CD4-positive, CD25-positive, alpha-beta regulatory T cell (primary cell): ENCODE data around the gene UGT2B10. TPM values are rescaled to one million over a fixed set of nuclear protein-coding genes. Genes with fewer than 3 reads are reported as not detected.
A peak's percentile ranks its signal among the peaks of the same experiment; 100 is the strongest.

Source experiments
- ATAC-seq, 2 donors: fragments of 150-1000 bp; cut with Tn5 transposase; one replicate each; pipeline ENCODE4 v1.10.0; 2021; ENCODE audit warnings: low read depth in 2 of 2, moderate number of reproducible peaks in 2 of 2, moderate library complexity in 1 of 2
- DNase-seq, 3 donors: peaks; one replicate each; pipeline versions ENCODE4 v3.0.0 to v3.0.0-alpha.2; 2012 to 2022; ENCODE audit warnings: mixed read lengths in 1 of 3
- H3K27ac ChIP-seq: one replicate; pipeline ENCODE4 v1.7.0; 2013; ENCODE audit warnings: mild to moderate bottlenecking, low read length; ENCODE audit not compliant: insufficient read depth, poor library complexity, severe bottlenecking
- H3K27me3 ChIP-seq: one replicate; pipeline ENCODE4 v1.7.0; 2013; ENCODE audit warnings: low read length; ENCODE audit not compliant: control insufficient read depth, insufficient read depth
- H3K36me3 ChIP-seq: one replicate; pipeline ENCODE4 v1.7.0; 2013; ENCODE audit warnings: mild to moderate bottlenecking, low read length, moderate library complexity; ENCODE audit not compliant: control insufficient read depth, insufficient read depth
- H3K4me1 ChIP-seq: 2 replicates; pipeline ENCODE4 v1.7.0; 2013; ENCODE audit warnings: mild to moderate bottlenecking, low read length; ENCODE audit not compliant: insufficient read depth, control insufficient read depth, poor library complexity, severe bottlenecking
- H3K4me3 ChIP-seq: one replicate; pipeline ENCODE4 v1.7.0; 2013; ENCODE audit warnings: low read depth, mild to moderate bottlenecking, low read length, moderate library complexity
- H3K9me3 ChIP-seq, 2 experiments: 1 replicate in 1 of 2; 2 replicates in 1 of 2; pipeline ENCODE4 v1.7.0; 2013; ENCODE audit warnings: low read length in 2 of 2, mild to moderate bottlenecking in 1 of 2, moderate library complexity in 1 of 2; ENCODE audit not compliant: control insufficient read depth in 2 of 2
- H3K27ac Mint-ChIP-seq, 3 donors: one replicate each; pipeline ENCODE4 v1.8.0; 2020 to 2022; ENCODE audit warnings: mild to moderate bottlenecking in 3 of 3, mixed read lengths in 3 of 3, moderate library complexity in 2 of 3
- H3K27me3 Mint-ChIP-seq: one replicate; pipeline ENCODE4 v1.8.0; 2022; ENCODE audit warnings: mild to moderate bottlenecking, mixed read lengths
- H3K36me3 Mint-ChIP-seq: one replicate; pipeline ENCODE4 v1.8.0; 2020; ENCODE audit warnings: mixed read lengths
- H3K4me1 Mint-ChIP-seq, 4 donors: one replicate each; pipeline ENCODE4 v1.8.0; 2020 to 2022; ENCODE audit warnings: mixed read lengths in 4 of 4, mild to moderate bottlenecking in 1 of 4
- H3K4me3 Mint-ChIP-seq, 4 donors: one replicate each; pipeline ENCODE4 v1.8.0; 2020 to 2022; ENCODE audit warnings: mild to moderate bottlenecking in 4 of 4, mixed read lengths in 4 of 4, moderate library complexity in 3 of 4
- H3K9me3 Mint-ChIP-seq, 7 donors: one replicate each; pipeline ENCODE4 v1.8.0; 2020 to 2022; ENCODE audit warnings: mixed read lengths in 7 of 7, mild to moderate bottlenecking in 3 of 7, moderate library complexity in 2 of 7
- polyA plus RNA-seq, 4 donors: library from polyadenylated mRNA; unstranded; fragments of 300-500 nt; fragmentation: Illumina TruSeq; gene quantifications; one replicate each; pipeline ENCODE4 v1.2.3, GENCODE V29; 2021
- total RNA-seq: library from RNA; stranded (reverse); gene quantifications from one replicate; pipeline ENCODE4 v1.2.3, GENCODE V29; 2022

UGT2B10 gene
- total and polyA plus RNA-seq, 5 donors from 2014 or later: not detected

GRCh38 chr4:68859655-68860054, 43.9 kb downstream of the UGT2B10 start:
- H3K36me3 Mint-ChIP-seq: no peaks in the 10 kb centered on the region
- Histone ChIP-seq H3K36me3 (no peaks in the 10 kb centered on the region), H3K9me3 (no peaks in the 10 kb centered on the region), H3K27me3 (no peaks in the 10 kb centered on the region), H3K4me1 (no peaks in the 10 kb centered on the region), H3K27ac (no peak overlapping the region), H3K4me3 (no peak overlapping the region)
- H3K4me3 Mint-ChIP-seq: no peak overlapping the region
- no peak overlapping the region for H3K27ac Mint-ChIP-seq
- H3K27me3 Mint-ChIP-seq: no peaks in the 10 kb centered on the region
- ATAC-seq: no peak
- H3K9me3 Mint-ChIP-seq: peaks cover 0 to 7% (median 4%) of the 10 kb centered on the region in 7 donors
- no peak for DNase-seq
- no peaks in the 10 kb centered on the region for H3K4me1 Mint-ChIP-seq

DNA sequence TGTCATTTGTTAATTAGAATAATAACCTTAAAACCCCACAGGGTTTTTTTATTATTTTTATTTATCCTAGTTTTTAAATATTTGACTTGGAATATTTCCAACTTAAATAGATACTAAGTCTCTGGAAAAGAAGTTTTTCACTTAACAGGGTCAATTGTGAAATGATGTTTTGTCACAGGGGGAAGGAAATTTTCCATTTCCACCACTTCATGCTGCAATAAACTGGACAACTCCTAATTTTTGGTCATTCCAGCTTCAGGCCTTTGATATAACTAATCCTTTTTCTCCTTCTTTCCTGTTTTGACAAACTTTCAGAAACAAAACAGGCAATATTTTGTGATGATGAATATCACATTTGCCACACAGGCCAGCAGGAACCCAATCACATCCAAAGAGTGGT, 45.3 kb downstream of the UGT2B10 start:
- peaks cover 0 to 7% (median 4%) of the 10 kb centered on the region in 7 donors for H3K9me3 Mint-ChIP-seq
- no peaks in the 10 kb centered on the region for H3K27me3 ChIP-seq

DNA sequence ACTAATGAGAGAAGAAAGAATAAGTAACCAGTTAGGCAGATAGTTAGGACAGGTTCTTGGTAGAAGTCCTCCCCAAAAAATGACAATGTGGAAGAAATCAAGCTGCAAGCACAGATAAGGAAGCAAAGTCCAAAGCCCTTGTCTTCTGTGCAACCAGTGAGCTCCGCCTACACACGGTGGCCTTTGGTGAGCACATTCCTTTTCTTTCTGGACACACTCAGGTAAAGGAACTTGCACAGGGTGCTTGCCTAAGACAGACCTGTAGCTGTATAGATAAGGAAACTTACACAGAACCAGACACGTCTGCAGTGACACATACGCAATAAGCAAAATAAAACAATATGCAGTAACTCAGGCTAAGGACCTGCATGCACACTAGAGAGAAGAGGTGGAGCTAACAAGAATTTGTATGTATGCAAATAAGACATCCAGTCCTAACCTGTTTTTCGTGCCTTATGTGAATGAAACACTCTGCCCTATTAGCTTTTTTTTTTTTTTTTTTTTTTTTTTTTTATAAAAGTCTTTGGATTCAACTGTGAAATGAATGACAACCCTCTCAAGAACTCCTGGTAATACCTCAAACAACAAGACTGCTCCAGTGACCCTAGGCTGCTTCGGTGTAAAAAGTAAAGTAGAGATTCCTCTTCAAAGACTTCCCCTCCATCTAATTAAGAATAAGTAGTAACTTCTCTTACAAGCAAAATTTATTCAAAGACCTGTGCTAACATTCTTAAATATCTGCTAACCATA, 48.8 kb downstream of the UGT2B10 start:
- H3K4me1 Mint-ChIP-seq: no peaks in the 10 kb centered on the region
- H3K36me3 ChIP-seq: no peaks in the 10 kb centered on the region

More for the DNA sequence above, 45.3 kb downstream of the UGT2B10 start:
- DNase-seq: no peak
- Histone ChIP-seq H3K4me1 (no peaks in the 10 kb centered on the region), H3K36me3 (no peaks in the 10 kb centered on the region), H3K9me3 (no peaks in the 10 kb centered on the region), H3K27ac (no peak overlapping the region), H3K4me3 (no peak overlapping the region)
- Mint-ChIP-seq H3K27ac (no peak overlapping the region), H3K27me3 (no peaks in the 10 kb centered on the region), H3K4me1 (no peaks in the 10 kb centered on the region), H3K4me3 (no peak overlapping the region), H3K36me3 (no peaks in the 10 kb centered on the region)
- ATAC-seq: no peak

DNA sequence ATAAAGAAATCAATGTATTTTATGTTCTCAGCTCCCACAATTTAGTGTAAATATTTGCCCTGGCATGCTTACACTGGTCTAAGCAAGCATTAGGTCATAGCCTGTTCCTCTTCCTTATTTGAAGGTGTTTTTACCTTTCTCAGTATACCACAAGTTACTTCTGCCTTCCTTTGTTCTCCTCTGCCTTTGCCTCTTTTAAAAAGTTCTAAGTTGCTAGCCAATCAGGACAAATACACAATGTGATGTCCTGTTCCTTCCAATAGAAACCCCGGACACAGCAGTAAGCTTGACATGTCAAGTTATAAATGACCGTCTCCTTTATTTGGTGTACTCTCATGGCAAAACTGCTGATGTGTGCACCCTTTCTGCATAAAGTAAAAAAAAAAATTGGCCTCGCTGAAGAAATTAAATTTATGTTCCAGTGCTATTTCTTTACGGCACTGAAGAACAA, 49.4 kb downstream of the UGT2B10 start:
- DNase-seq (no peak), ATAC-seq (no peak)
- no peak overlapping the region for H3K4me3 Mint-ChIP-seq
- H3K27me3 Mint-ChIP-seq: no peaks in the 10 kb centered on the region
- H3K4me1 Mint-ChIP-seq: no peaks in the 10 kb centered on the region
- Histone ChIP-seq H3K4me3 (no peak overlapping the region), H3K9me3 (no peaks in the 10 kb centered on the region), H3K36me3 (no peaks in the 10 kb centered on the region), H3K4me1 (no peaks in the 10 kb centered on the region), H3K27ac (no peak overlapping the region), H3K27me3 (no peaks in the 10 kb centered on the region)
- H3K27ac Mint-ChIP-seq: peak overlapping the region in 1 of 3 donors; percentile 11
- no peaks in the 10 kb centered on the region for H3K9me3 Mint-ChIP-seq
- no peaks in the 10 kb centered on the region for H3K36me3 Mint-ChIP-seq

More for the DNA sequence above, 48.8 kb downstream of the UGT2B10 start:
- Mint-ChIP-seq H3K9me3 (no peaks in the 10 kb centered on the region), H3K36me3 (no peaks in the 10 kb centered on the region), H3K4me3 (no peak overlapping the region), H3K27ac (peak overlapping the region in 1 of 3 donors; percentile 11), H3K27me3 (no peaks in the 10 kb centered on the region)
- H3K27me3 ChIP-seq: no peaks in the 10 kb centered on the region
- no peaks in the 10 kb centered on the region for H3K4me1 ChIP-seq
- no peak overlapping the region for H3K27ac ChIP-seq
- ATAC-seq (no peak), DNase-seq (no peak)
- no peaks in the 10 kb centered on the region for H3K9me3 ChIP-seq
- H3K4me3 ChIP-seq: no peak overlapping the region

- Mint-ChIP-seq H3K27ac (no peak overlapping the region), H3K4me1 (no peaks in the 10 kb centered on the region), H3K27me3 (no peaks in the 10 kb centered on the region), H3K36me3 (no peaks in the 10 kb centered on the region), H3K9me3 (no peaks in the 10 kb centered on the region), H3K4me3 (no peak overlapping the region)
- Histone ChIP-seq H3K4me1 (no peaks in the 10 kb centered on the region), H3K4me3 (no peak overlapping the region), H3K9me3 (no peaks in the 10 kb centered on the region), H3K27me3 (no peaks in the 10 kb centered on the region), H3K27ac (no peak overlapping the region), H3K36me3 (no peaks in the 10 kb centered on the region)
- DNase-seq: no peak
- no peak for ATAC-seq
Measured at GRCh38 chr4:68865760-68866159, 50.0 kb downstream of the UGT2B10 start.

DNA sequence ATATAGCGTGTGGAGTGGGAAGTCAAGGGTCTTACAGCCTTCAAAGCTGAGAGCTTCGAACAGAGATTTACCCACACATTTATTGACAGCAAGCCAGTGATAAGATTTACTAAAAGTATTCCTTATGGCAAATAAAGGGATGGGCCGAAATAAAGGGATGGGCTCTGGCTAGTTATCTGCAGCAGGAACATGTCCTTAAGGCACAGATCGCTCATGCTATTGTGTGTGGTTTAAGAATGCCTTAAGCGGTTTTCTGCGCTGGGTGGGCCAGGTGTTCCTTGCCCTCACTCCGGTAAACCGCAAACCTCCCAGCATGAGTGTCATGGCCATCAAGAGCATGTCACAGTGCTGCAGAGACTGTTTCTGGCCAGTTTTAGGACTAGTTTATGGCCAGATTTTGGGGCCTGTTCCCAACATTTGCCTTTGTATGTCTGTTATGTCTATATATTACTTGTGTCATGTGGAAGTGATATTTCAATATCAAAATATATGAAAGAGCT, 53.5 kb downstream of the UGT2B10 start:
- H3K36me3 Mint-ChIP-seq: no peaks in the 10 kb centered on the region
- H3K27ac ChIP-seq: no peak overlapping the region
- H3K4me3 ChIP-seq: no peak overlapping the region
- H3K27me3 ChIP-seq: no peaks in the 10 kb centered on the region
- no peaks in the 10 kb centered on the region for H3K9me3 ChIP-seq
- H3K4me3 Mint-ChIP-seq: no peak overlapping the region
- H3K36me3 ChIP-seq: no peaks in the 10 kb centered on the region
- no peaks in the 10 kb centered on the region for H3K4me1 ChIP-seq
- DNase-seq (no peak), ATAC-seq (no peak)
- no peak overlapping the region for H3K27ac Mint-ChIP-seq
- no peaks in the 10 kb centered on the region for H3K9me3 Mint-ChIP-seq
- H3K27me3 Mint-ChIP-seq: no peaks in the 10 kb centered on the region
- H3K4me1 Mint-ChIP-seq: no peaks in the 10 kb centered on the region

- no peak overlapping the region for H3K4me3 ChIP-seq
- H3K27me3 ChIP-seq: no peaks in the 10 kb centered on the region
- no peaks in the 10 kb centered on the region for H3K36me3 ChIP-seq
- Mint-ChIP-seq H3K27ac (no peak overlapping the region), H3K4me1 (no peaks in the 10 kb centered on the region), H3K4me3 (no peak overlapping the region), H3K27me3 (no peaks in the 10 kb centered on the region), H3K36me3 (no peaks in the 10 kb centered on the region), H3K9me3 (no peaks in the 10 kb centered on the region)
- no peak for DNase-seq
- no peaks in the 10 kb centered on the region for H3K4me1 ChIP-seq
- H3K9me3 ChIP-seq: no peaks in the 10 kb centered on the region
- H3K27ac ChIP-seq: no peak overlapping the region
- no peak for ATAC-seq
Measured at GRCh38 chr4:68871809-68872642, 56.2 kb downstream of the UGT2B10 start.
